Measurements from ENCODE around the gene ROBO1.

DNA sequence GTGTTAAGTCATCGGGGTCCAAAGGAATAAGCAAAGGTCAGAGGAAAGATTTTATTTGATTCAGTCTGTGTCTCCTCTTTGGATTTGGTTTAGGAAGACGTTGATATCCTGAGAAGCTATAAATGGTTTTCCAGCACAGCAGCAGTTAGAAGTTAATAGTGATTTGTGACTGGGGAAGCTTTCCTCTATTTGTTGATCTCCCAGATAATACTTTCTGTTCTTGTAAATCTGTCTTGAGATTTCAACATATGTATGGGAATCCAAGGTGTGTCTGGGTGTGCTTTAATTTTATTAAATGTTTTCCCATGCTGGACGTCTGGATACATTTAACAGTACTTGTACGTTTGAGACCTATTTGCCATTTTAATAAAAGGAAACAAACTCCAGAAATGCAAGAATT, 409.5 kb downstream of the ROBO1 start:
- TF ChIP-seq, protein P1, sequence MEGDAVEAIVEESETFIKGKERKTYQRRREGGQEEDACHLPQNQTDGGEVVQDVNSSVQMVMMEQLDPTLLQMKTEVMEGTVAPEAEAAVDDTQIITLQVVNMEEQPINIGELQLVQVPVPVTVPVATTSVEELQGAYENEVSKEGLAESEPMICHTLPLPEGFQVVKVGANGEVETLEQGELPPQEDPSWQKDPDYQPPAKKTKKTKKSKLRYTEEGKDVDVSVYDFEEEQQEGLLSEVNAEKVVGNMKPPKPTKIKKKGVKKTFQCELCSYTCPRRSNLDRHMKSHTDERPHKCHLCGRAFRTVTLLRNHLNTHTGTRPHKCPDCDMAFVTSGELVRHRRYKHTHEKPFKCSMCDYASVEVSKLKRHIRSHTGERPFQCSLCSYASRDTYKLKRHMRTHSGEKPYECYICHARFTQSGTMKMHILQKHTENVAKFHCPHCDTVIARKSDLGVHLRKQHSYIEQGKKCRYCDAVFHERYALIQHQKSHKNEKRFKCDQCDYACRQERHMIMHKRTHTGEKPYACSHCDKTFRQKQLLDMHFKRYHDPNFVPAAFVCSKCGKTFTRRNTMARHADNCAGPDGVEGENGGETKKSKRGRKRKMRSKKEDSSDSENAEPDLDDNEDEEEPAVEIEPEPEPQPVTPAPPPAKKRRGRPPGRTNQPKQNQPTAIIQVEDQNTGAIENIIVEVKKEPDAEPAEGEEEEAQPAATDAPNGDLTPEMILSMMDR (IDR thresholded peaks at IDR 0.05), result no peak
- no peak for TF ChIP-seq ZFX (IDR thresholded peaks at IDR 0.05; ENCODE audit: borderline replicate concordance)
